ENCODE measurements around the gene SCN8A. TPM values are rescaled to one million over a fixed set of nuclear protein-coding genes. Genes with fewer than 3 reads are reported as not detected.

Gene SCN8A
- total and polyA plus RNA-seq, 2 experiments from 2014 or later = 4.6 to 23.9 TPM

DNA sequence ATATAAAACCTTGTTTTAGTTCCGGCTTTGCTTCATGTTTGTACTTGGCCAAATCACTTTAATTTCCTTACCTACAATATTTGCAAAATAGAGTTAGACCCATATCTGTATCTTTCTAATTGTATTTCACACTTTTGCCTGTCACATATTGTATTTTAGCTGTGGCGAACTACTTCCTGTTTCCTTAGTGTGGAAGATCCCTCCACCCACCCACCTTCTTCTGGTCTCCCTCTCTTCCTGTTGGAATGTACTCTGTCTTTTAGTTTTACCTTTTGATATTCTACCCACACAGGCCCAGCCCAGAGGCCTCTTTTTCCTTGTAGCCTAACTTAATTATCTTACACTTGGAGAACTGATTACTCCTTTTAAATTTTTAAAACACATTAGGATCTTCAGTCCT, 78.2 kb downstream of the SCN8A start:
- Mint-ChIP-seq H3K4me3 (no peak overlapping the region), H3K9me3 (no peaks in the 10 kb centered on the region), H3K27me3 (ENCODE audit: insufficient read depth, low read depth, poor library complexity) (no peaks in the 10 kb centered on the region), H3K27ac (no peak overlapping the region), H3K36me3 (ENCODE audit: low read depth) (peaks cover 7% of the 10 kb centered on the region; the same call in 1 of the 3 replicates), H3K4me1 (peaks cover 30% of the 10 kb centered on the region)
- H3K27me3 ChIP-seq (ENCODE audit: insufficient read depth) = no peaks in the 10 kb centered on the region
- H3K27ac ChIP-seq (ENCODE audit: low read depth) = no peak overlapping the region
- no peak overlapping the region for H3K4me2 ChIP-seq
- no peaks in the 10 kb centered on the region for H3K9me2 ChIP-seq (ENCODE audit: insufficient read depth)
- TF ChIP-seq ZNF114 (CRISPR knock-in tag; IDR thresholded peaks at IDR 0.05) = no peak
- TF ChIP-seq POLR2AphosphoS5 (IDR thresholded peaks at IDR 0.05; ENCODE audit: low read depth) = no peak
- TF ChIP-seq EZH2 (IDR thresholded peaks at IDR 0.05; ENCODE audit: low read depth, unreplicated experiment) = no peak
- TF ChIP-seq REST (IDR thresholded peaks at IDR 0.05; ENCODE audit: unreplicated experiment) = no peak
- TF ChIP-seq ZNF331 (CRISPR knock-in tag; IDR thresholded peaks at IDR 0.05; ENCODE audit: low read depth) = no peak
- no peak for TF ChIP-seq STAT1 (IDR thresholded peaks at IDR 0.05; ENCODE audit: unreplicated experiment)
- no peak for TF ChIP-seq ETS1 (IDR thresholded peaks at IDR 0.05)
- no peak for TF ChIP-seq CTCF (conservative IDR thresholded peaks at IDR 0.05; ENCODE audit: low read depth in 2 of 2)
- DNase-seq (ENCODE audit: low spot score) (no peak), ATAC-seq (no peak)
- H3F3A ChIP-seq (replicated peaks; ENCODE audit: low read depth) = no peaks in the 10 kb centered on the region
- H3K79me2 ChIP-seq (replicated peaks; ENCODE audit: insufficient read depth) = no peaks in the 10 kb centered on the region
- no peak overlapping the region for H3K4me3 ChIP-seq
- H2AFZ ChIP-seq = no peak overlapping the region
- peaks cover 19% of the 10 kb centered on the region; the same call in 1 of the 2 replicates for H3K4me1 ChIP-seq (ENCODE audit: insufficient read depth)
- no peaks in the 10 kb centered on the region for H3K36me3 ChIP-seq (ENCODE audit: insufficient read depth)
- 0 out of 2 replicates have a peak, but pooled peaks cover 6% of the 10 kb centered on the region for H4K20me1 ChIP-seq (replicated peaks; ENCODE audit: insufficient read depth)

GRCh38 chr12:51669996-51670395, 79.0 kb downstream of the SCN8A start:
- Mint-ChIP-seq H3K27ac (no peak overlapping the region), H3K4me3 (no peak overlapping the region), H3K36me3 (ENCODE audit: low read depth) (0 out of 3 replicates have a peak, but pooled peaks cover 2% of the 10 kb centered on the region), H3K27me3 (ENCODE audit: insufficient read depth, low read depth, poor library complexity) (peaks cover under 1% of the 10 kb centered on the region), H3K4me1 (peaks cover 32% of the 10 kb centered on the region), H3K9me3 (no peaks in the 10 kb centered on the region)
- 0 out of 2 replicates have a peak, but pooled peaks cover 6% of the 10 kb centered on the region for H4K20me1 ChIP-seq (replicated peaks; ENCODE audit: insufficient read depth)
- no peaks in the 10 kb centered on the region for H3K79me2 ChIP-seq (replicated peaks; ENCODE audit: insufficient read depth)
- H3K9me2 ChIP-seq (ENCODE audit: insufficient read depth) = no peaks in the 10 kb centered on the region
- H3K27me3 ChIP-seq (ENCODE audit: insufficient read depth) = no peaks in the 10 kb centered on the region
- H3K27ac ChIP-seq (ENCODE audit: low read depth) = no peak overlapping the region
- H3F3A ChIP-seq (replicated peaks; ENCODE audit: low read depth) = no peaks in the 10 kb centered on the region
- no peaks in the 10 kb centered on the region for H3K36me3 ChIP-seq (ENCODE audit: insufficient read depth)
- H3K4me2 ChIP-seq = no peak overlapping the region
- H2AFZ ChIP-seq = no peak overlapping the region
- DNase-seq (ENCODE audit: low spot score) = no peak
- no peak overlapping the region for H3K4me3 ChIP-seq
- no peak for ATAC-seq
- H3K4me1 ChIP-seq (ENCODE audit: insufficient read depth) = peaks cover 19% of the 10 kb centered on the region; the same call in 1 of the 2 replicates
- TF ChIP-seq, protein P1, sequence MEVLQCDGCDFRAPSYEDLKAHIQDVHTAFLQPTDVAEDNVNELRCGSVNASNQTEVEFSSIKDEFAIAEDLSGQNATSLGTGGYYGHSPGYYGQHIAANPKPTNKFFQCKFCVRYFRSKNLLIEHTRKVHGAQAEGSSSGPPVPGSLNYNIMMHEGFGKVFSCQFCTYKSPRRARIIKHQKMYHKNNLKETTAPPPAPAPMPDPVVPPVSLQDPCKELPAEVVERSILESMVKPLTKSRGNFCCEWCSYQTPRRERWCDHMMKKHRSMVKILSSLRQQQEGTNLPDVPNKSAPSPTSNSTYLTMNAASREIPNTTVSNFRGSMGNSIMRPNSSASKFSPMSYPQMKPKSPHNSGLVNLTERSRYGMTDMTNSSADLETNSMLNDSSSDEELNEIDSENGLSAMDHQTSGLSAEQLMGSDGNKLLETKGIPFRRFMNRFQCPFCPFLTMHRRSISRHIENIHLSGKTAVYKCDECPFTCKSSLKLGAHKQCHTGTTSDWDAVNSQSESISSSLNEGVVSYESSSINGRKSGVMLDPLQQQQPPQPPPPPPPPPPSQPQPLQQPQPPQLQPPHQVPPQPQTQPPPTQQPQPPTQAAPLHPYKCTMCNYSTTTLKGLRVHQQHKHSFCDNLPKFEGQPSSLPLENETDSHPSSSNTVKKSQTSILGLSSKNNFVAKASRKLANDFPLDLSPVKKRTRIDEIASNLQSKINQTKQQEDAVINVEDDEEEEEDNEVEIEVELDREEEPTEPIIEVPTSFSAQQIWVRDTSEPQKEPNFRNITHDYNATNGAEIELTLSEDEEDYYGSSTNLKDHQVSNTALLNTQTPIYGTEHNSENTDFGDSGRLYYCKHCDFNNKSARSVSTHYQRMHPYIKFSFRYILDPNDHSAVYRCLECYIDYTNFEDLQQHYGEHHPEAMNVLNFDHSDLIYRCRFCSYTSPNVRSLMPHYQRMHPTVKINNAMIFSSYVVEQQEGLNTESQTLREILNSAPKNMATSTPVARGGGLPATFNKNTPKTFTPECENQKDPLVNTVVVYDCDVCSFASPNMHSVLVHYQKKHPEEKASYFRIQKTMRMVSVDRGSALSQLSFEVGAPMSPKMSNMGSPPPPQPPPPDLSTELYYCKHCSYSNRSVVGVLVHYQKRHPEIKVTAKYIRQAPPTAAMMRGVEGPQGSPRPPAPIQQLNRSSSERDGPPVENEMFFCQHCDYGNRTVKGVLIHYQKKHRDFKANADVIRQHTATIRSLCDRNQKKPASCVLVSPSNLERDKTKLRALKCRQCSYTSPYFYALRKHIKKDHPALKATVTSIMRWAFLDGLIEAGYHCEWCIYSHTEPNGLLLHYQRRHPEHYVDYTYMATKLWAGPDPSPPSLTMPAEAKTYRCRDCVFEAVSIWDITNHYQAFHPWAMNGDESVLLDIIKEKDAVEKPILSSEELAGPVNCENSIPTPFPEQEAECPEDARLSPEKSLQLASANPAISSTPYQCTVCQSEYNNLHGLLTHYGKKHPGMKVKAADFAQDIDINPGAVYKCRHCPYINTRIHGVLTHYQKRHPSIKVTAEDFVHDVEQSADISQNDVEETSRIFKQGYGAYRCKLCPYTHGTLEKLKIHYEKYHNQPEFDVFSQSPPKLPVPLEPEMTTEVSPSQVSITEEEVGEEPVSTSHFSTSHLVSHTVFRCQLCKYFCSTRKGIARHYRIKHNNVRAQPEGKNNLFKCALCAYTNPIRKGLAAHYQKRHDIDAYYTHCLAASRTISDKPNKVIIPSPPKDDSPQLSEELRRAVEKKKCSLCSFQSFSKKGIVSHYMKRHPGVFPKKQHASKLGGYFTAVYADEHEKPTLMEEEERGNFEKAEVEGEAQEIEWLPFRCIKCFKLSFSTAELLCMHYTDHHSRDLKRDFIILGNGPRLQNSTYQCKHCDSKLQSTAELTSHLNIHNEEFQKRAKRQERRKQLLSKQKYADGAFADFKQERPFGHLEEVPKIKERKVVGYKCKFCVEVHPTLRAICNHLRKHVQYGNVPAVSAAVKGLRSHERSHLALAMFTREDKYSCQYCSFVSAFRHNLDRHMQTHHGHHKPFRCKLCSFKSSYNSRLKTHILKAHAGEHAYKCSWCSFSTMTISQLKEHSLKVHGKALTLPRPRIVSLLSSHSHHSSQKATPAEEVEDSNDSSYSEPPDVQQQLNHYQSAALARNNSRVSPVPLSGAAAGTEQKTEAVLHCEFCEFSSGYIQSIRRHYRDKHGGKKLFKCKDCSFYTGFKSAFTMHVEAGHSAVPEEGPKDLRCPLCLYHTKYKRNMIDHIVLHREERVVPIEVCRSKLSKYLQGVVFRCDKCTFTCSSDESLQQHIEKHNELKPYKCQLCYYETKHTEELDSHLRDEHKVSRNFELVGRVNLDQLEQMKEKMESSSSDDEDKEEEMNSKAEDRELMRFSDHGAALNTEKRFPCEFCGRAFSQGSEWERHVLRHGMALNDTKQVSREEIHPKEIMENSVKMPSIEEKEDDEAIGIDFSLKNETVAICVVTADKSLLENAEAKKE (CRISPR knock-in tag; IDR thresholded peaks at IDR 0.05) = no peak

Data from GM23338 (cell line).